Esophagus (tissue), 2 donors: ENCODE measurements around the gene IARS2. TPM values are rescaled to one million over a fixed set of nuclear protein-coding genes. Genes with fewer than 3 reads are reported as not detected.
"Not testable (repeated sequence)": the region's sequence is repeated elsewhere in the genome, so short reads cannot be mapped to it uniquely, and the experiment has no call there.

Experiments used
- H3K27ac ChIP-seq, 2 donors: one replicate each; pipeline ENCODE4 v1.5.1; 2013; ENCODE audit warnings: low read depth in 2 of 2, mild to moderate bottlenecking in 2 of 2, inconsistent platforms in 1 of 2, low read length in 1 of 2, moderate library complexity in 1 of 2
- H3K27me3 ChIP-seq, 2 donors: one replicate each; pipeline ENCODE4 v1.6.1; 2013; ENCODE audit warnings: low read length in 2 of 2, control low read depth in 1 of 2, mild to moderate bottlenecking in 1 of 2; ENCODE audit not compliant: insufficient read depth in 2 of 2, control insufficient read depth in 1 of 2
- H3K36me3 ChIP-seq, 2 donors: one replicate each; pipeline ENCODE4 v1.6.1; 2013; ENCODE audit warnings: low read length in 1 of 2; ENCODE audit not compliant: control insufficient read depth in 2 of 2, insufficient read depth in 2 of 2
- H3K4me1 ChIP-seq, 2 donors: one replicate each; pipeline ENCODE4 v1.6.1; 2013; ENCODE audit warnings: low read length in 1 of 2; ENCODE audit not compliant: control insufficient read depth in 2 of 2, insufficient read depth in 2 of 2
- H3K4me3 ChIP-seq, 2 donors: one replicate each; pipeline ENCODE4 v1.5.1; 2013; ENCODE audit warnings: low read length in 2 of 2, mild to moderate bottlenecking in 2 of 2, low read depth in 1 of 2, moderate library complexity in 1 of 2
- H3K9me3 ChIP-seq, 2 donors: one replicate each; pipeline ENCODE4 v1.6.1; 2013; ENCODE audit warnings: mild to moderate bottlenecking in 2 of 2, low read depth in 1 of 2, low read length in 1 of 2, moderate library complexity in 1 of 2; ENCODE audit not compliant: control insufficient read depth in 2 of 2, insufficient read depth in 1 of 2
- WGBS, 2 donors: extraction: QIAGEN DNeasy Blood & Tissue Kit; methylation state at CpG; one replicate each; pipeline ENCODE4 v1.1.7; 2013; 5-methylcytosine and 5-hydroxymethylcytosine counted together
- polyA plus RNA-seq, 2 donors: library from polyadenylated mRNA; stranded (reverse); fragments of 200-250 nt; gene quantifications; one replicate each; pipeline ENCODE4 v1.2.3, GENCODE V29; 2013
- donor health status: healthy with polysubstance abuse.
- donor health status: Bipolar disorder and iron deficiency.

IARS2 gene
- polyA plus RNA-seq, 2 donors = 12.2 to 39.6 TPM

GRCh38 chr1:220159041-220159440 is 65.1 kb downstream of the IARS2 start:
- WGBS, 2 donors = 83 to 97% methylated on average over 3 of the region's 3 CpGs
- Histone ChIP-seq H3K27ac (no peak overlapping the region), H3K36me3 (peaks cover 0 to 4% of the 10 kb centered on the region in 2 donors)

GRCh38 chr1:220160027-220160426 is 66.1 kb downstream of the IARS2 start:
- H3K27ac ChIP-seq = no peak overlapping the region
- no peaks in the 10 kb centered on the region for H3K9me3 ChIP-seq
- no peaks in the 10 kb centered on the region for H3K27me3 ChIP-seq
- 94 to 100% methylated on average over 1 of the region's 1 CpG for WGBS, 2 donors
- no peak overlapping the region for H3K4me3 ChIP-seq
- H3K36me3 ChIP-seq = peaks cover 0 to 2% of the 10 kb centered on the region in 2 donors
- H3K4me1 ChIP-seq = no peaks in the 10 kb centered on the region

More at GRCh38 chr1:220159041-220159440, 65.1 kb downstream of the IARS2 start:
- H3K4me1 ChIP-seq = no peaks in the 10 kb centered on the region
- no peaks in the 10 kb centered on the region for H3K9me3 ChIP-seq
- H3K27me3 ChIP-seq = no peaks in the 10 kb centered on the region
- no peak overlapping the region for H3K4me3 ChIP-seq

GRCh38 chr1:220164116-220164515 is 70.2 kb downstream of the IARS2 start:
- Histone ChIP-seq H3K36me3 (peaks cover 4 to 7% of the 10 kb centered on the region in 2 donors), H3K27ac (no peak overlapping the region), H3K27me3 (no peaks in the 10 kb centered on the region), H3K4me1 (no peaks in the 10 kb centered on the region), H3K9me3 (no peaks in the 10 kb centered on the region), H3K4me3 (no peak overlapping the region)
- 82 to 97% methylated on average over 1 of the region's 1 CpG for WGBS, 2 donors

GRCh38 chr1:220164517-220164916 is 70.6 kb downstream of the IARS2 start:
- Histone ChIP-seq H3K9me3 (no peaks in the 10 kb centered on the region), H3K4me1 (no peaks in the 10 kb centered on the region), H3K27me3 (no peaks in the 10 kb centered on the region), H3K36me3 (peaks cover 4 to 7% of the 10 kb centered on the region in 2 donors), H3K27ac (no peak overlapping the region), H3K4me3 (no peak overlapping the region)
- WGBS, 2 donors = 67 to 71% methylated on average over 2 of the region's 2 CpGs

GRCh38 chr1:220166853-220167252 is 72.9 kb downstream of the IARS2 start:
- Histone ChIP-seq H3K27ac (no peak overlapping the region), H3K4me1 (no peaks in the 10 kb centered on the region), H3K36me3 (peaks cover 8% of the 10 kb centered on the region in 2 donors), H3K9me3 (no peaks in the 10 kb centered on the region), H3K27me3 (no peaks in the 10 kb centered on the region), H3K4me3 (no peak overlapping the region)
- WGBS, 2 donors = 94 to 96% methylated on average over 4 of the region's 4 CpGs

- H3K4me3 ChIP-seq, H3K4me1 ChIP-seq, H3K9me3 ChIP-seq, H3K27me3 ChIP-seq, H3K27ac ChIP-seq: not testable (repeated sequence)
- peaks cover 10 to 13% of the 10 kb centered on the region in 2 donors for H3K36me3 ChIP-seq
- WGBS, 2 donors = 96 to 99% methylated on average over 4 of the region's 4 CpGs
Observed at GRCh38 chr1:220169887-220170286, 76.0 kb downstream of the IARS2 start.

- Histone ChIP-seq H3K27me3 (no peaks in the 10 kb centered on the region), H3K27ac (no peak overlapping the region), H3K4me3 (no peak overlapping the region), H3K9me3 (no peaks in the 10 kb centered on the region), H3K36me3 (peaks cover 10 to 13% of the 10 kb centered on the region in 2 donors), H3K4me1 (no peaks in the 10 kb centered on the region)
- 97 to 100% methylated on average over 1 of the region's 1 CpG for WGBS, 2 donors
Observed at GRCh38 chr1:220170836-220171526, 77.0 kb downstream of the IARS2 start.

- Histone ChIP-seq H3K36me3 (peaks cover 12 to 13% of the 10 kb centered on the region in 2 donors), H3K4me1 (no peaks in the 10 kb centered on the region), H3K4me3 (no peak overlapping the region), H3K27ac (no peak overlapping the region), H3K9me3 (no peaks in the 10 kb centered on the region), H3K27me3 (no peaks in the 10 kb centered on the region)
- WGBS, 2 donors = 95 to 100% methylated on average over 1 of the region's 1 CpG
Observed at GRCh38 chr1:220176540-220176939, 82.6 kb downstream of the IARS2 start.

GRCh38 chr1:220182111-220182510 is 88.2 kb downstream of the IARS2 start:
- Histone ChIP-seq H3K36me3 (peaks cover 2 to 4% of the 10 kb centered on the region in 2 donors), H3K4me3 (no peak overlapping the region), H3K27me3 (no peaks in the 10 kb centered on the region), H3K4me1 (no peaks in the 10 kb centered on the region), H3K9me3 (no peaks in the 10 kb centered on the region), H3K27ac (no peak overlapping the region)
- 80 to 86% methylated on average over 1 of the region's 1 CpG for WGBS, 2 donors

DNA sequence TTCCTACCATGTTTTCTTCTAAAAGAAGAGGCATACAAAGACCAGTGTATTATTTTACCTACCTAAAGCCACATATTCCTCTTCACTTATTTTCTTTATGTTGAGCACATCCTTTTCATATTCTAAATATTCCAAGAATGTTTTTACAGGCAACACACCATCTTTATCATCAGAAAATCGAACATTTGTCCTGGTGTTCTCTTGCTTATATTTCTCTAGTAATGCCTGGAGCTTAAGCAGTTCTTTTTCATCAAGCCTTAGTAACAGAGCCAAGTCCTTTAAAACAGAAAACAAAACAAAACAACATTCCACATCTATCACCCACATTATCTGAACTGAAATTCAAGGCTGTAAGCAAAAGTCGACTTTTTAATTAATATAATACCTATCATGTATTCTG is 88.7 kb downstream of the IARS2 start:
- H3K27ac ChIP-seq = no peak overlapping the region
- H3K9me3 ChIP-seq = no peaks in the 10 kb centered on the region
- H3K4me3 ChIP-seq = no peak overlapping the region
- peaks cover 2 to 6% of the 10 kb centered on the region in 2 donors for H3K36me3 ChIP-seq
- 86 to 88% methylated on average over 2 of the region's 2 CpGs for WGBS, 2 donors
- H3K4me1 ChIP-seq = no peaks in the 10 kb centered on the region
- H3K27me3 ChIP-seq = no peaks in the 10 kb centered on the region
